Ishikawa (cell line): ENCODE data around the gene ESCO1.

ENCODE experiments used
- EP300 ChIP-seq: IDR thresholded peaks from 2 replicates; pipeline ENCODE4 v1.6.1; 2012; ENCODE audit warnings: borderline replicate concordance
- MAX ChIP-seq: IDR thresholded peaks from 2 replicates; pipeline ENCODE4 v1.6.1; 2012
- REST ChIP-seq: IDR thresholded peaks from 2 replicates; pipeline ENCODE4 v1.6.1; 2012; ENCODE audit warnings: low read depth, mild to moderate bottlenecking
- TEAD4 ChIP-seq: IDR thresholded peaks from 2 replicates; pipeline ENCODE4 v1.6.1; 2012

- TF ChIP-seq EP300 (no peak), REST (no peak), TEAD4 (no peak), MAX (no peak)
Observed at GRCh38 chr18:21636769-21637168, 36.3 kb upstream of the ESCO1 start.
